ENCODE data around the gene TPD52L1. TPM values are rescaled to one million over a fixed set of nuclear protein-coding genes. Genes with fewer than 3 reads are reported as not detected.
"Not testable (repeated sequence)": the region's sequence is repeated elsewhere in the genome, so short reads cannot be mapped to it uniquely, and the experiment has no call there.

The TPD52L1 gene
- total and polyA plus RNA-seq, 5 donors from 2014 or later = 0.40 to 0.76 (median 0.53) TPM; not detected in 1

GRCh38 chr6:125280370-125281035 is 126.9 kb downstream of the TPD52L1 start:
- H3K4me3 Mint-ChIP-seq; ATAC-seq (ENCODE audit: low read depth in 2 of 2); H3K4me1 ChIP-seq (ENCODE audit: control insufficient read depth, insufficient read depth, low read length, poor library complexity, severe bottlenecking); H3K27ac ChIP-seq (ENCODE audit: insufficient read depth, low read length, poor library complexity, severe bottlenecking); H3K27me3 Mint-ChIP-seq; DNase-seq; H3K9me3 ChIP-seq (ENCODE audit: control insufficient read depth in 2 of 2, low read length in 2 of 2); H3K4me3 ChIP-seq (ENCODE audit: low read depth, low read length); H3K27me3 ChIP-seq (ENCODE audit: control insufficient read depth, insufficient read depth, low read length): not testable (repeated sequence)
- H3K36me3 ChIP-seq (ENCODE audit: control insufficient read depth, insufficient read depth, low read length) = peaks cover 34% of the 10 kb centered on the region
- Mint-ChIP-seq H3K36me3 (peaks cover 78% of the 10 kb centered on the region), H3K9me3 (peaks cover 0 to 12% (median 6%) of the 10 kb centered on the region in 7 donors), H3K4me1 (peaks cover 28 to 50% (median 36%) of the 10 kb centered on the region in 4 donors), H3K27ac (peak overlapping the region in 2 of 3 donors; percentile 70 to 71)

- H3K4me1 Mint-ChIP-seq = peaks cover 28 to 63% (median 43%) of the 10 kb centered on the region in 4 donors
- ATAC-seq (ENCODE audit: low read depth in 2 of 2); H3K4me3 Mint-ChIP-seq: not testable (repeated sequence)
These were observed 128.9 kb downstream of the TPD52L1 start for GRCh38 chr6:125282470-125282869.

GRCh38 chr6:125285353-125285752 is 131.8 kb downstream of the TPD52L1 start:
- Histone ChIP-seq H3K27ac (ENCODE audit: insufficient read depth, low read length, poor library complexity, severe bottlenecking) (no peak overlapping the region), H3K9me3 (ENCODE audit: control insufficient read depth in 2 of 2, low read length in 2 of 2) (peaks cover 0 to 8% of the 10 kb centered on the region in 2 experiments), H3K4me3 (ENCODE audit: low read depth, low read length) (no peak overlapping the region), H3K4me1 (ENCODE audit: control insufficient read depth, insufficient read depth, low read length, poor library complexity, severe bottlenecking) (no peaks in the 10 kb centered on the region), H3K27me3 (ENCODE audit: control insufficient read depth, insufficient read depth, low read length) (no peaks in the 10 kb centered on the region), H3K36me3 (ENCODE audit: control insufficient read depth, insufficient read depth, low read length) (peaks cover 44% of the 10 kb centered on the region)
- ATAC-seq (ENCODE audit: low read depth in 2 of 2) (no peak), DNase-seq (no peak)
- H3K27me3 Mint-ChIP-seq = no peaks in the 10 kb centered on the region
- no peak overlapping the region for H3K27ac Mint-ChIP-seq
- peaks cover 0 to 18% (median 11%) of the 10 kb centered on the region in 7 donors for H3K9me3 Mint-ChIP-seq
- H3K36me3 Mint-ChIP-seq = peaks cover 87% of the 10 kb centered on the region
- no peak overlapping the region for H3K4me3 Mint-ChIP-seq
- H3K4me1 Mint-ChIP-seq = peaks cover 27 to 50% (median 36%) of the 10 kb centered on the region in 4 donors

More at GRCh38 chr6:125282470-125282869, 128.9 kb downstream of the TPD52L1 start:
- not testable (repeated sequence) for H3K27me3 ChIP-seq (ENCODE audit: control insufficient read depth, insufficient read depth, low read length); H3K27me3 Mint-ChIP-seq; H3K4me1 ChIP-seq (ENCODE audit: control insufficient read depth, insufficient read depth, low read length, poor library complexity, severe bottlenecking); DNase-seq; H3K4me3 ChIP-seq (ENCODE audit: low read depth, low read length); H3K9me3 ChIP-seq (ENCODE audit: control insufficient read depth in 2 of 2, low read length in 2 of 2); H3K27ac ChIP-seq (ENCODE audit: insufficient read depth, low read length, poor library complexity, severe bottlenecking)
- peaks cover 37% of the 10 kb centered on the region for H3K36me3 ChIP-seq (ENCODE audit: control insufficient read depth, insufficient read depth, low read length)
- peaks cover 0 to 14% (median 10%) of the 10 kb centered on the region in 7 donors for H3K9me3 Mint-ChIP-seq
- peak overlapping the region in 1 of 3 donors; percentile 26 for H3K27ac Mint-ChIP-seq
- H3K36me3 Mint-ChIP-seq = peaks cover 82% of the 10 kb centered on the region

- DNase-seq (no peak), ATAC-seq (ENCODE audit: low read depth in 2 of 2) (no peak)
- Histone ChIP-seq H3K9me3 (ENCODE audit: control insufficient read depth in 2 of 2, low read length in 2 of 2) (peaks cover 0 to 8% of the 10 kb centered on the region in 2 experiments), H3K4me3 (ENCODE audit: low read depth, low read length) (no peak overlapping the region), H3K4me1 (ENCODE audit: control insufficient read depth, insufficient read depth, low read length, poor library complexity, severe bottlenecking) (no peaks in the 10 kb centered on the region), H3K27ac (ENCODE audit: insufficient read depth, low read length, poor library complexity, severe bottlenecking) (no peak overlapping the region), H3K36me3 (ENCODE audit: control insufficient read depth, insufficient read depth, low read length) (peaks cover 44% of the 10 kb centered on the region), H3K27me3 (ENCODE audit: control insufficient read depth, insufficient read depth, low read length) (no peaks in the 10 kb centered on the region)
- Mint-ChIP-seq H3K27me3 (no peaks in the 10 kb centered on the region), H3K27ac (no peak overlapping the region), H3K4me3 (no peak overlapping the region), H3K36me3 (peaks cover 85% of the 10 kb centered on the region), H3K4me1 (peaks cover 27 to 47% (median 35%) of the 10 kb centered on the region in 4 donors), H3K9me3 (peaks cover 0 to 18% (median 11%) of the 10 kb centered on the region in 7 donors)
These were observed 132.4 kb downstream of the TPD52L1 start for GRCh38 chr6:125285936-125286335.

- no peak overlapping the region for H3K27ac ChIP-seq (ENCODE audit: insufficient read depth, low read length, poor library complexity, severe bottlenecking)
- no peak for ATAC-seq (ENCODE audit: low read depth in 2 of 2)
- no peak for DNase-seq
- no peaks in the 10 kb centered on the region for H3K27me3 ChIP-seq (ENCODE audit: control insufficient read depth, insufficient read depth, low read length)
- peaks cover 86% of the 10 kb centered on the region for H3K36me3 Mint-ChIP-seq
- peaks cover 56% of the 10 kb centered on the region for H3K36me3 ChIP-seq (ENCODE audit: control insufficient read depth, insufficient read depth, low read length)
- H3K27ac Mint-ChIP-seq = peak overlapping the region in 2 of 3 donors; percentile 52 to 77
- H3K4me3 ChIP-seq (ENCODE audit: low read depth, low read length) = no peak overlapping the region
- H3K4me3 Mint-ChIP-seq = no peak overlapping the region
- peaks cover 0 to 8% of the 10 kb centered on the region in 2 experiments for H3K9me3 ChIP-seq (ENCODE audit: control insufficient read depth in 2 of 2, low read length in 2 of 2)
- no peaks in the 10 kb centered on the region for H3K27me3 Mint-ChIP-seq
- peaks cover 0 to 14% (median 5%) of the 10 kb centered on the region in 7 donors for H3K9me3 Mint-ChIP-seq
- H3K4me1 ChIP-seq (ENCODE audit: control insufficient read depth, insufficient read depth, low read length, poor library complexity, severe bottlenecking) = no peaks in the 10 kb centered on the region
- peaks cover 24 to 40% (median 28%) of the 10 kb centered on the region in 4 donors for H3K4me1 Mint-ChIP-seq
These were observed 134.1 kb downstream of the TPD52L1 start for GRCh38 chr6:125287718-125288117.

GRCh38 chr6:125293587-125293986 is 140.0 kb downstream of the TPD52L1 start:
- DNase-seq (no peak), ATAC-seq (ENCODE audit: low read depth in 2 of 2) (no peak)
- peaks cover 0 to 5% (median 0%) of the 10 kb centered on the region in 7 donors for H3K9me3 Mint-ChIP-seq

GRCh38 chr6:125294036-125294435 is 140.5 kb downstream of the TPD52L1 start:
- Mint-ChIP-seq H3K4me3 (no peak overlapping the region), H3K4me1 (peaks cover 18 to 42% (median 28%) of the 10 kb centered on the region in 4 donors), H3K27ac (no peak overlapping the region), H3K36me3 (peaks cover 68% of the 10 kb centered on the region), H3K27me3 (no peaks in the 10 kb centered on the region), H3K9me3 (peaks cover 0 to 5% (median 0%) of the 10 kb centered on the region in 7 donors)
- Histone ChIP-seq H3K27ac (ENCODE audit: insufficient read depth, low read length, poor library complexity, severe bottlenecking) (no peak overlapping the region), H3K9me3 (ENCODE audit: control insufficient read depth in 2 of 2, low read length in 2 of 2) (no peaks in the 10 kb centered on the region), H3K27me3 (ENCODE audit: control insufficient read depth, insufficient read depth, low read length) (no peaks in the 10 kb centered on the region), H3K4me3 (ENCODE audit: low read depth, low read length) (no peak overlapping the region), H3K4me1 (ENCODE audit: control insufficient read depth, insufficient read depth, low read length, poor library complexity, severe bottlenecking) (no peaks in the 10 kb centered on the region), H3K36me3 (ENCODE audit: control insufficient read depth, insufficient read depth, low read length) (peaks cover 61% of the 10 kb centered on the region)
- ATAC-seq (ENCODE audit: low read depth in 2 of 2) (no peak), DNase-seq (no peak)

More at GRCh38 chr6:125293587-125293986, 140.0 kb downstream of the TPD52L1 start:
- Mint-ChIP-seq H3K27ac (no peak overlapping the region), H3K27me3 (no peaks in the 10 kb centered on the region), H3K4me3 (no peak overlapping the region), H3K4me1 (peaks cover 18 to 41% (median 27%) of the 10 kb centered on the region in 4 donors), H3K36me3 (peaks cover 68% of the 10 kb centered on the region)
- Histone ChIP-seq H3K27ac (ENCODE audit: insufficient read depth, low read length, poor library complexity, severe bottlenecking) (no peak overlapping the region), H3K4me3 (ENCODE audit: low read depth, low read length) (no peak overlapping the region), H3K27me3 (ENCODE audit: control insufficient read depth, insufficient read depth, low read length) (no peaks in the 10 kb centered on the region), H3K9me3 (ENCODE audit: control insufficient read depth in 2 of 2, low read length in 2 of 2) (no peaks in the 10 kb centered on the region), H3K36me3 (ENCODE audit: control insufficient read depth, insufficient read depth, low read length) (peaks cover 61% of the 10 kb centered on the region), H3K4me1 (ENCODE audit: control insufficient read depth, insufficient read depth, low read length, poor library complexity, severe bottlenecking) (no peaks in the 10 kb centered on the region)
